Measurements from ENCODE around the gene SLC25A43.

SLC25A43 gene

DNA sequence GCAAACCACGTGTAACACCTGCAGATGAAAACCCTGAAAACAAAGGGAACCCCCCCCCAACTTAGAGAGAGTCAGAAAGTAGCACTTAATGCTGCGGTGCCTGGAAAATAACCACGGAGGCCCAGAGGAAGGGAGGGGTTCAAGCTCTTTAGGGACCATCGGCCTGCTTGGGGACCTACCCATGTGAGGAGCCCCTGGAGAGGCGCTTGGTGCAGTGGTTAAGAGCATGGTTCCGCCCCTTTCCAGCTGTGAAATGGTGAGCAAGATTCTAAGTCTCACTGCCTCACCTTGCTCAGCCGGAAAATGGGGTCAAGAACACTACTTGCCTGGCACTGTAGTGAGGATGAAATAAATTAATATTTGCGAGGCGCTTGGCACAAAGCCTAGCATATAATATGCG lies 82.9 kb downstream of the SLC25A43 start (continued):
- TF ChIP-seq, protein P1, sequence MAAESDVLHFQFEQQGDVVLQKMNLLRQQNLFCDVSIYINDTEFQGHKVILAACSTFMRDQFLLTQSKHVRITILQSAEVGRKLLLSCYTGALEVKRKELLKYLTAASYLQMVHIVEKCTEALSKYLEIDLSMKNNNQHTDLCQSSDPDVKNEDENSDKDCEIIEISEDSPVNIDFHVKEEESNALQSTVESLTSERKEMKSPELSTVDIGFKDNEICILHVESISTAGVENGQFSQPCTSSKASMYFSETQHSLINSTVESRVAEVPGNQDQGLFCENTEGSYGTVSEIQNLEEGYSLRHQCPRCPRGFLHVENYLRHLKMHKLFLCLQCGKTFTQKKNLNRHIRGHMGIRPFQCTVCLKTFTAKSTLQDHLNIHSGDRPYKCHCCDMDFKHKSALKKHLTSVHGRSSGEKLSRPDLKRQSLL (tag by site-specific recombination; IDR thresholded peaks at IDR 0.05): no peak
- no peak for TF ChIP-seq OVOL3 (tag by site-specific recombination; IDR thresholded peaks at IDR 0.05)
- no peak for TF ChIP-seq SP3 (tag by site-specific recombination; IDR thresholded peaks at IDR 0.05)
- TF ChIP-seq ZNF175 (tag by site-specific recombination; IDR thresholded peaks at IDR 0.05): no peak
- TF ChIP-seq ZNF664 (tag by site-specific recombination; IDR thresholded peaks at IDR 0.05): no peak
- no peak for TF ChIP-seq ZNF776 (tag by site-specific recombination; IDR thresholded peaks at IDR 0.05; ENCODE audit: borderline replicate concordance)
- TF ChIP-seq EGR2 (tag by site-specific recombination; IDR thresholded peaks at IDR 0.05; ENCODE audit: low read depth): no peak
- no peak for TF ChIP-seq ZNF248 (tag by site-specific recombination; IDR thresholded peaks at IDR 0.05)
- TF ChIP-seq, protein P2, sequence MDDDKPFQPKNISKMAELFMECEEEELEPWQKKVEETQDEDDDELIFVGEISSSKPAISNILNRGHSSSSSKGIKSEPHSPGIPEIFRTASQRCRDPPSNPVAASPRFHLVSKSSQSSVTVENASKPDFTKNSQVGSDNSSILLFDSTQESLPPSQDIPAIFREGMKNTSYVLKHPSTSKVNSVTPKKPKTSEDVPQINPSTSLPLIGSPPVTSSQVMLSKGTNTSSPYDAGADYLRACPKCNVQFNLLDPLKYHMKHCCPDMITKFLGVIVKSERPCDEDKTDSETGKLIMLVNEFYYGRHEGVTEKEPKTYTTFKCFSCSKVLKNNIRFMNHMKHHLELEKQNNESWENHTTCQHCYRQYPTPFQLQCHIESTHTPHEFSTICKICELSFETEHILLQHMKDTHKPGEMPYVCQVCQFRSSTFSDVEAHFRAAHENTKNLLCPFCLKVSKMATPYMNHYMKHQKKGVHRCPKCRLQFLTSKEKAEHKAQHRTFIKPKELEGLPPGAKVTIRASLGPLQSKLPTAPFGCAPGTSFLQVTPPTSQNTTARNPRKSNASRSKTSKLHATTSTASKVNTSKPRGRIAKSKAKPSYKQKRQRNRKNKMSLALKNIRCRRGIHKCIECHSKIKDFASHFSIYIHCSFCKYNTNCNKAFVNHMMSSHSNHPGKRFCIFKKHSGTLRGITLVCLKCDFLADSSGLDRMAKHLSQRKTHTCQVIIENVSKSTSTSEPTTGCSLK (tag by site-specific recombination; IDR thresholded peaks at IDR 0.05): no peak

DNA sequence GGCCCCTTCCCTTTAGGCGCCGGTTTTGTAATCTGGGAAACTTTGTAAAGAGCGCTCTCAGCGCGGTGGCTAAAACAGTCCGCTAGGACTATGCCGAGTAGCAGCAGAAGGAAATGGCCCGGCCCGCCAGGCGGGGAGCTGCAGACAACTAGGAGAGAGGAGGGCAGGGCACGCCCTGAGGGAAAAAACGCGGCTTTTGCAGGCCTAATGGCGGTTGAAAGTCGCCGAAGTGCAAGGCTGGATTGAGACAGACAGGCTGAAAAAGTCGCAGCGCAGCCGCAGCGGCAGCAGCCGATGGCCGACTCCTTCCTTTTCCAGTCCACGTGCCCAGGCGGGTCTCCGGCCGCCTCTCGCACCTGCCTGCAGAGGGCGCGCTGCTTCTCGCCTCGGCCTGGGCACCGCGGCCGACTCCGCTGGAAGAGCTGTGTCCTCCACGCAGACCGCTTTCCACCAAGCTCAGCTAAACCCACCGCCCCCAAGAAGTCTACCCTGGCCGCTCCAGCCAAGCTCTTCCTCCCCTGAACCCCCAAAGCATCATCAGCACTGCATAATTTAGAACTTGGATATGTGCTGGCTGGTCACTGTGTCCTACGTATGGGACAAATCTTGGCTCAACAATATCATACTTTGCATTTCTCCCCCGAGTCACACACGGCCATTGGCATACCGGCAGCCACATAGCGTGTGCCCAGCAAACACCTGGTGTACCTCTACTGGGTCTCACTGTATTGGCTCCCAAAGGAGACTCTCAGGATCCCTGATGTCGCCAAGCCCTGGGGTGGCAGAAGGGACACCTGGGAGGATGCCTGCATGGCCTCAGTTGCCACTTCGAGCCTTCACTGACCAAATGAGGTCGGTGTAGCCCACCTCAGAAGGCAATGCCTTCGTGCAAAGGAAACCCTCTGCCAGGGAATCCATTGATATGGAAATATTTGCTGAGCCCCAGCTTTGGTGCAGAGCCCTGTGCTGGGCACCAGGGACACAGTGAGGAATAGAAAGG lies 83.6 kb downstream of the SLC25A43 start:
- H3K27ac ChIP-seq (ENCODE audit: extremely low read depth, low read depth, low read length): no peak overlapping the region
- no peaks in the 10 kb centered on the region for H3K9me3 ChIP-seq (ENCODE audit: control insufficient read depth, insufficient read depth, low read depth, low read length)
- ChIA-PET CTCF (interaction anchor here (0.5 to 2.7 kb wide), 21 partner anchors 8 to 390 kb away, joined by 3 to 16 read pairs (median 4); partner anchors contain the start of gene SLC25A5), POLR2A (interaction anchor here (0.6 kb wide), 2 partner anchors 174 to 313 kb away, joined by 4 read pairs; no protein-coding TSS in a partner anchor)
- H3K4me1 ChIP-seq (ENCODE audit: control insufficient read depth, insufficient read depth, low read length): no peaks in the 10 kb centered on the region
- H3K36me3 ChIP-seq (ENCODE audit: control insufficient read depth in 2 of 2, insufficient read depth in 1 of 2, low read length in 2 of 2): no peaks in the 10 kb centered on the region
- H3K4me3 ChIP-seq (ENCODE audit: low read depth, low read length): no peak overlapping the region; the same call in 1 of the 2 replicates
- TF ChIP-seq ZEB2 (tag by site-specific recombination; IDR thresholded peaks at IDR 0.05) (0 out of 2 replicates have a peak, but pooled peaks have one; percentile 37), BCL11A (tag by site-specific recombination; IDR thresholded peaks at IDR 0.05; ENCODE audit: low read depth) (no peak), HIC1 (tag by site-specific recombination; IDR thresholded peaks at IDR 0.05) (no peak), SP3 (tag by site-specific recombination; IDR thresholded peaks at IDR 0.05) (no peak), ZNF2 (tag by site-specific recombination; IDR thresholded peaks at IDR 0.05) (peak; percentile 46; the same call in 1 of the 2 replicates), ZSCAN30 (tag by site-specific recombination; IDR thresholded peaks at IDR 0.05) (peak; percentile 30; the same call in 1 of the 2 replicates), ZNF146 (tag by site-specific recombination; IDR thresholded peaks at IDR 0.05) (no peak), TRIM28 (IDR thresholded peaks at IDR 0.05; ENCODE audit: borderline replicate concordance, low read length) (peak; percentile 56; the same call in 1 of the 2 replicates), ZNF335 (tag by site-specific recombination; conservative IDR thresholded peaks at IDR 0.05) (peak; percentile 78), ZNF561 (tag by site-specific recombination; IDR thresholded peaks at IDR 0.05; ENCODE audit: borderline replicate concordance) (0 out of 2 replicates have a peak, but pooled peaks have one; percentile 29), SALL2 (tag by site-specific recombination; IDR thresholded peaks at IDR 0.05; ENCODE audit: borderline replicate concordance) (no peak), ZFHX2 (tag by site-specific recombination; conservative IDR thresholded peaks at IDR 0.05) (no peak), ZBTB17 (tag by site-specific recombination; IDR thresholded peaks at IDR 0.05) (peak; percentile 94)
- TF ChIP-seq, protein P3, sequence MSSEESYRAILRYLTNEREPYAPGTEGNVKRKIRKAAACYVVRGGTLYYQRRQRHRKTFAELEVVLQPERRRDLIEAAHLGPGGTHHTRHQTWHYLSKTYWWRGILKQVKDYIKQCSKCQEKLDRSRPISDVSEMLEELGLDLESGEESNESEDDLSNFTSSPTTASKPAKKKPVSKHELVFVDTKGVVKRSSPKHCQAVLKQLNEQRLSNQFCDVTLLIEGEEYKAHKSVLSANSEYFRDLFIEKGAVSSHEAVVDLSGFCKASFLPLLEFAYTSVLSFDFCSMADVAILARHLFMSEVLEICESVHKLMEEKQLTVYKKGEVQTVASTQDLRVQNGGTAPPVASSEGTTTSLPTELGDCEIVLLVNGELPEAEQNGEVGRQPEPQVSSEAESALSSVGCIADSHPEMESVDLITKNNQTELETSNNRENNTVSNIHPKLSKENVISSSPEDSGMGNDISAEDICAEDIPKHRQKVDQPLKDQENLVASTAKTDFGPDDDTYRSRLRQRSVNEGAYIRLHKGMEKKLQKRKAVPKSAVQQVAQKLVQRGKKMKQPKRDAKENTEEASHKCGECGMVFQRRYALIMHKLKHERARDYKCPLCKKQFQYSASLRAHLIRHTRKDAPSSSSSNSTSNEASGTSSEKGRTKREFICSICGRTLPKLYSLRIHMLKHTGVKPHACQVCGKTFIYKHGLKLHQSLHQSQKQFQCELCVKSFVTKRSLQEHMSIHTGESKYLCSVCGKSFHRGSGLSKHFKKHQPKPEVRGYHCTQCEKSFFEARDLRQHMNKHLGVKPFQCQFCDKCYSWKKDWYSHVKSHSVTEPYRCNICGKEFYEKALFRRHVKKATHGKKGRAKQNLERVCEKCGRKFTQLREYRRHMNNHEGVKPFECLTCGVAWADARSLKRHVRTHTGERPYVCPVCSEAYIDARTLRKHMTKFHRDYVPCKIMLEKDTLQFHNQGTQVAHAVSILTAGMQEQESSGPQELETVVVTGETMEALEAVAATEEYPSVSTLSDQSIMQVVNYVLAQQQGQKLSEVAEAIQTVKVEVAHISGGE (tag by site-specific recombination; conservative IDR thresholded peaks at IDR 0.05; ENCODE audit: low read depth): peak; percentile 43; the same call in 1 of the 2 replicates
- TF ChIP-seq, protein P4, sequence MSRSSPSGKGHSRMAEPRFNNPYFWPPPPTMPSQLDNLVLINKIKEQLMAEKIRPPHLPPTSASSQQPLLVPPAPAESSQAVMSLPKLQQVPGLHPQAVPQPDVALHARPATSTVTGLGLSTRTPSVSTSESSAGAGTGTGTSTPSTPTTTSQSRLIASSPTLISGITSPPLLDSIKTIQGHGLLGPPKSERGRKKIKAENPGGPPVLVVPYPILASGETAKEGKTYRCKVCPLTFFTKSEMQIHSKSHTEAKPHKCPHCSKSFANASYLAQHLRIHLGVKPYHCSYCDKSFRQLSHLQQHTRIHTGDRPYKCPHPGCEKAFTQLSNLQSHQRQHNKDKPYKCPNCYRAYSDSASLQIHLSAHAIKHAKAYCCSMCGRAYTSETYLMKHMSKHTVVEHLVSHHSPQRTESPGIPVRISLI (tag by site-specific recombination; IDR thresholded peaks at IDR 0.05): peak; percentile 75; the same call in 1 of the 2 replicates

Data from HEK293 (cell line).